Measurements from ENCODE around the gene UBAC2. TPM values are rescaled to one million over a fixed set of nuclear protein-coding genes. Genes with fewer than 3 reads are reported as not detected.

The UBAC2 gene
- total RNA-seq, 4 donors from 2014 or later = 67.3 to 111 (median 93.8) TPM

DNA sequence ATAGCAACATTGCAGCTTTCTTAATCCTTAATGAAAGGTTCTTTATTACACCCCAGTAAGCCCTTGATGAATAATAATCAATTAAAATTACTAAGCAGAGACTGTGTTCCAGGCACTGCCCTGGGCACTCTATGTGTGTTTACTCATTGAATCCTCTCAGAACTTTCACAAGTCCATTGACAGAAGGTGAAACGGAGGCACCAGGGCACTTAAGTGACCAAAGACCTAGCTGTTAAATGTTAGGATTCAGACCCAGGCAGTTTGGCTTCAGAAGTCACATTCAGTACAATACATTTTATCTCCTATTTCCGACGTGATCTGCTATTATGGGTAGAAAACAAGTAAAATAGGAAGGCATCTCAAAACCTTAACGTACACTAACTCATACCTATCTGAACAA lies 103.9 kb downstream of the UBAC2 start:
- peaks cover 7% of the 10 kb centered on the region for H3K4me1 ChIP-seq
- TF ChIP-seq, protein P1, sequence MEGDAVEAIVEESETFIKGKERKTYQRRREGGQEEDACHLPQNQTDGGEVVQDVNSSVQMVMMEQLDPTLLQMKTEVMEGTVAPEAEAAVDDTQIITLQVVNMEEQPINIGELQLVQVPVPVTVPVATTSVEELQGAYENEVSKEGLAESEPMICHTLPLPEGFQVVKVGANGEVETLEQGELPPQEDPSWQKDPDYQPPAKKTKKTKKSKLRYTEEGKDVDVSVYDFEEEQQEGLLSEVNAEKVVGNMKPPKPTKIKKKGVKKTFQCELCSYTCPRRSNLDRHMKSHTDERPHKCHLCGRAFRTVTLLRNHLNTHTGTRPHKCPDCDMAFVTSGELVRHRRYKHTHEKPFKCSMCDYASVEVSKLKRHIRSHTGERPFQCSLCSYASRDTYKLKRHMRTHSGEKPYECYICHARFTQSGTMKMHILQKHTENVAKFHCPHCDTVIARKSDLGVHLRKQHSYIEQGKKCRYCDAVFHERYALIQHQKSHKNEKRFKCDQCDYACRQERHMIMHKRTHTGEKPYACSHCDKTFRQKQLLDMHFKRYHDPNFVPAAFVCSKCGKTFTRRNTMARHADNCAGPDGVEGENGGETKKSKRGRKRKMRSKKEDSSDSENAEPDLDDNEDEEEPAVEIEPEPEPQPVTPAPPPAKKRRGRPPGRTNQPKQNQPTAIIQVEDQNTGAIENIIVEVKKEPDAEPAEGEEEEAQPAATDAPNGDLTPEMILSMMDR (IDR thresholded peaks at IDR 0.05) = no peak
- TF ChIP-seq POLR2A (IDR thresholded peaks at IDR 0.05) (no peak), POLR2AphosphoS5 (IDR thresholded peaks at IDR 0.05) (no peak), EP300 (IDR thresholded peaks at IDR 0.05) (no peak)
- 77% methylated on average over 4 of the region's 4 CpGs for WGBS
- H3K27ac ChIP-seq = no peak overlapping the region
- peak overlapping the region; percentile 23 for H3K4me3 ChIP-seq
- H3K36me3 ChIP-seq = peaks cover 10% of the 10 kb centered on the region
- DNase-seq (ENCODE audit: low spot score in 2 of 2) = no peak
- H3K9me3 ChIP-seq = no peaks in the 10 kb centered on the region
- no peaks in the 10 kb centered on the region for H3K27me3 ChIP-seq

DNA sequence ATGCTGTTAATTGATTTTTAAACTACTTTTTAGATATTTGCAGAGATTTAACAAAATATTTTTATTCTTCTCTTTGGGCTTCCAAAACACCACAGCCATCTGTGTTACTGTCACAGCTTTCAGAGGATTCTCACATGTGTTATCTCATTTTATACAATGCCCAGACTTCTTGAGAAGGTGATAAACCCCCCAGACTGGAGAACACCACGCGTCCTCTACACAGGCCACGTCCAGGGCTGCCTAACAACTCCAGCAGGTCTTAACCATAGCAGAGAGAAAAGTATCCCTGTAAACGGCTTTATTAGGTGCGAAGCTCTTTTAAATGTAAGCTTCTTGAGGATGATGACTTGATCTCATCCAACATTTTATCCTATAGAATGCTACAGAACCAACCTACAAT lies 104.5 kb downstream of the UBAC2 start:
- Histone ChIP-seq H3K9me3 (no peaks in the 10 kb centered on the region), H3K27me3 (no peaks in the 10 kb centered on the region), H3K4me1 (peaks cover 7% of the 10 kb centered on the region), H3K4me3 (peak overlapping the region; percentile 36), H3K27ac (no peak overlapping the region), H3K36me3 (peaks cover 10% of the 10 kb centered on the region)
- TF ChIP-seq EP300 (IDR thresholded peaks at IDR 0.05) (no peak), POLR2AphosphoS5 (IDR thresholded peaks at IDR 0.05) (no peak), POLR2A (IDR thresholded peaks at IDR 0.05) (no peak)
- TF ChIP-seq, protein P1 (IDR thresholded peaks at IDR 0.05) = no peak
- DNase-seq (ENCODE audit: low spot score in 2 of 2) = no peak
- 84% methylated on average over 5 of the region's 5 CpGs for WGBS

DNA sequence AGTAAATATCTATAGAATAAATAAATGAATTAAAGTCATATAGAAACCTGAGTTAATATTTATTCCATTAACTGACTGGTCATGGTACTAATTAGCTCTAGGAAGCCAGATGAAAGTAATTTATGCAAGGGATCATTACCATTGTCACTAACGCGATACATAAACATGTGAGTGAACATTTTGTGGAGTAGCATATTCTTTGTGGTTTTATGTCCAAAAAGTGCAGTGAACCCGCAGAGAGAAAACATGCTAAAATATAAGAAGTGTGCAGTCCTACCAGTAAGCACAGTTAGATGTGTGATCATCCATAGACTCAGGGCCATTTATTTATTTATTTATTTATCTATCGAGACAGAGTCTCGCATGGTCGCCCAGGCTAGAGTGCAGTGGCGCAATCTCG lies 104.9 kb downstream of the UBAC2 start:
- WGBS = 88% methylated on average over 8 of the region's 8 CpGs
- Histone ChIP-seq H3K27me3 (no peaks in the 10 kb centered on the region), H3K9me3 (no peaks in the 10 kb centered on the region), H3K4me1 (peaks cover 7% of the 10 kb centered on the region), H3K27ac (no peak overlapping the region), H3K36me3 (peaks cover 10% of the 10 kb centered on the region), H3K4me3 (peak overlapping the region; percentile 36)
- no peak for DNase-seq (ENCODE audit: low spot score in 2 of 2)
- TF ChIP-seq, protein P1 (IDR thresholded peaks at IDR 0.05) = no peak
- TF ChIP-seq EP300 (IDR thresholded peaks at IDR 0.05) = no peak
- no peak for TF ChIP-seq POLR2AphosphoS5 (IDR thresholded peaks at IDR 0.05)
- TF ChIP-seq POLR2A (IDR thresholded peaks at IDR 0.05) = no peak

DNA sequence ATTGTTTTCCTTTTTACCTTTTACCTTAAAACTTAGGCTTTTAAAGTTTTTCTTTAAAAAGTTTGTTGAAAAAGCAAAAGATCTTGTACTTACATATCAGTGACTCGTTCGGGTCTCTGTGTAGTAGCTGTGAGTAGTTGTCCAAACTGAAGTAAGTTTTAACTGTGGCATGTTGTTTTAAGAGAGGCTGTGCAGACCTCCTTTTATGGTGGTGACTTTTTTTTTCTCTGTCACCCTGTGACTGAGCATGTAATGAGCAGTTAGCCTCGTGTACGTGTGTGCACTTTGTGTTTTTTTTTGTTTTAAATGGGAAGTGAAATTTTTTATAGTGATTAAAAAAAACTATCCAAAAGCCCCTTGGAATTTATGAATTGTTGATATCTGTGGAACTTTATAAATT lies 106.6 kb downstream of the UBAC2 start, which contains the start of gene GPR183:
Gene GPR183 (minus strand): TSS at position 153 of the 400 bp plus-strand sequence. CDS start 11,254 bp downstream, outside the sequence.
- WGBS = 58% methylated on average over 4 of the region's 4 CpGs
- H3K9me3 ChIP-seq = no peaks in the 10 kb centered on the region
- TF ChIP-seq POLR2AphosphoS5 (IDR thresholded peaks at IDR 0.05) (no peak), POLR2A (IDR thresholded peaks at IDR 0.05) (peak in 1 of 2 donors; percentile 69), EP300 (IDR thresholded peaks at IDR 0.05) (no peak)
- TF ChIP-seq, protein P1 (IDR thresholded peaks at IDR 0.05) = no peak
- DNase-seq (ENCODE audit: low spot score in 2 of 2) = no peak
- peaks cover 10% of the 10 kb centered on the region for H3K36me3 ChIP-seq
- H3K4me3 ChIP-seq = peak within 1 kb of the TSS; percentile 36
- peaks cover 18% of the 10 kb centered on the region for H3K4me1 ChIP-seq
- peak within 1 kb of the TSS; percentile 61 for H3K27ac ChIP-seq
- no peaks in the 10 kb centered on the region for H3K27me3 ChIP-seq

DNA sequence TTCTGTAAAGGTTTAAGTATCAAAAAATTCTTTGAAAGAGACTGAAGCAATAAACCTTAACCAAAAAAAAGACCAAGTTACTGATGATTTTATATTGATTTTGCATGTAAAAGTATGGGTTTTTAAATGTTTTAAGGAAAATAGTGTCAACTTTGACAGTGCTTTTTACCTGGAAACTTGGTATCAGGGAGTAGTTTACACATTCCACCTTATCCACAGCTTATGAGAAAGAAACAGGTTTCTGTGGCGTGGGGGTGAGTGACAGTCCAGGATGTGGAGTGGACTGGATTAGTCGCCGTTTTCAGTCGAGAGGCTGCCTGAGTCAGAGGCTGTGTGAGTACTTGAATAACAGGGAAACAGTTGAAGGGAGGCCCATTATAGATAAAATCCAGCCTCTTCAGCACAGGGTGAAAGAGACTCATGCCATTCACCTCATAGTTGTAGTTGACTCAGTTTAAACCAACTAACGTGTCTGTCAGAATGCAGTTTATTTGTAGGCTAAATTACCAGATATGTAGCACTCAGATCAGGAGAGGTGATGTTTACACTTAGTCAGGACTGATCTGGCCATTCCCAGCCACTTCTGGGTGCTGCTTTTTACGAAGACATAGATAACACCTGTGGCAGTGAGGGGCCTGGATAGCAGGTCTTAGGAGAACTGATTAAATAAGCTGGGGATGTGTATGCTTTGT lies 107.1 kb downstream of the UBAC2 start:
- no peaks in the 10 kb centered on the region for H3K27me3 ChIP-seq
- WGBS = 56% methylated on average over 6 of the region's 6 CpGs
- no peak for DNase-seq (ENCODE audit: low spot score in 2 of 2)
- no peaks in the 10 kb centered on the region for H3K9me3 ChIP-seq
- H3K36me3 ChIP-seq = peaks cover 10% of the 10 kb centered on the region
- peaks cover 20% of the 10 kb centered on the region for H3K4me1 ChIP-seq
- TF ChIP-seq, protein P1 (IDR thresholded peaks at IDR 0.05) = no peak
- TF ChIP-seq EP300 (IDR thresholded peaks at IDR 0.05) (no peak), POLR2A (IDR thresholded peaks at IDR 0.05) (no peak), POLR2AphosphoS5 (IDR thresholded peaks at IDR 0.05) (no peak)
- H3K27ac ChIP-seq = peak overlapping the region; percentile 61
- H3K4me3 ChIP-seq = no peak overlapping the region

All from suprapubic skin (tissue), 4 donors.